H1 (cell line): Measurements from ENCODE around the gene GPC1. TPM values are rescaled to one million over a fixed set of nuclear protein-coding genes. Genes with fewer than 3 reads are reported as not detected.

Experiments
- ATF2 ChIP-seq: IDR thresholded peaks from 2 replicates; pipeline ENCODE4 v1.6.1; 2012; ENCODE audit warnings: low read length, inconsistent platforms
- CHD7 ChIP-seq: fragments of 300-600 bp; sonication (generic); IDR thresholded peaks from 2 replicates; pipeline ENCODE4 v1.7.1; 2012; ENCODE audit warnings: low read length, moderate library complexity, mild to moderate bottlenecking, inconsistent platforms; ENCODE audit not compliant: insufficient replicate concordance
- RXRA ChIP-seq: IDR thresholded peaks from 2 replicates; pipeline ENCODE4 v1.6.1; 2011; ENCODE audit warnings: low read depth, mild to moderate bottlenecking, low read length, moderate library complexity; ENCODE audit not compliant: insufficient read depth
- polyA plus RNA-seq, 7 experiments: library from polyadenylated mRNA; depleted of rRNA in 3 of 7; stranded (reverse) in 5 of 7; unstranded in 2 of 7; fragments of >200 nt in 5 of 7; fragments of 200-250 nt in 2 of 7; gene quantifications; 1 replicate in 5 of 7; 2 replicates in 1 of 7; 4 replicates in 1 of 7; pipeline versions ENCODE4 v1.2.1 to v1.2.3, GENCODE V29; 2011 to 2013; ENCODE audit warnings: missing spikeins in 2 of 7, mixed read lengths in 2 of 7
- total RNA-seq: library from RNA; stranded (reverse); fragmentation: NEBNext Ultra II Directional; extraction: Animal tissue kit (Norgen Biotek cat#: 25700); gene quantifications from 2 replicates; pipeline ENCODE4 v1.2.1, GENCODE V29; 2021

The GPC1 gene
- total and polyA plus RNA-seq, 2 of the 8 experiments (the other 6 are each of a cell fraction or from before 2014, with no cell fraction given), result 21.9 to 28.3 TPM

GRCh38 chr2:240439698-240440151 lies 4.3 kb downstream of the GPC1 start (continued):
- no peak for TF ChIP-seq CHD7
- TF ChIP-seq ATF2, result no peak
- TF ChIP-seq RXRA, result no peak
